GM12872 (cell line): ENCODE measurements around the gene CLEC20A.

Experiments
- CTCF ChIP-seq: IDR thresholded peaks from 3 replicates; pipeline ENCODE4 v1.5.1; 2011; ENCODE audit warnings: low read depth, mild to moderate bottlenecking, low read length, moderate library complexity; ENCODE audit not compliant: insufficient read depth

CLEC20A gene

GRCh38 chr1:178512566-178513277, 16.0 kb upstream of the CLEC20A start, which contains the start of gene TEX35:
TSS of gene TEX35 (plus strand) at chr1:178513109. CDS start at chr1:178513189, 80 bp downstream.
- no peak for TF ChIP-seq CTCF

- no peak for TF ChIP-seq CTCF
These were observed 13.4 kb upstream of the CLEC20A start for GRCh38 chr1:178510155-178510554.

DNA sequence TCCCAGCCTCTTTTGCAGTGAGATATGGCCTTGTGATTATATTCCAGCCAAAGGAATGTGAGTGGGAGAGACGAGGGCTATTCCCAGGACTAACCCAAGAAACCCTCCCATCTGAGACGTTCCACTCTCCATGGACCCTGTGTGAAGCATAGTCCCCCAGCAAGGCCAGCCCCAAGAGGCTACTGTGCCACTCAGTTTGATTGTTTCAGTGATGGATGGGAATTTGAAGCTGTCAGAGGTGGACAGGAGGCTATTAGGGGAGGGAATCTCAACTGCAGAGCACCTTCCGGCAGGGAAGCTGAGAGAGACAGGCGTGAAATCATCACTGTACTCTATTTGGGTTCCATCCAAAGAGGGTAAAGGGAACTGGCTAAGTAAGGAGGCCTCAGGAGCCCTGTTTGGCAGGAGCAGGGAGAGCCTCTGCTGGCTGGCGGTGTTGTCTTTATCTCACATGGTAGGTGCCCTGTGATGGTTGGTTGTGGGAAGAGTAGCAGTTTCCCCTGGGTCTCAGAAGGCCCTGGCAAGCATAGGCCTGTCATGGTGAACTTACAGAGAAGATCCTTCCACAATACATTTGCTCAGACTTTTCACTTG, 12.7 kb upstream of the CLEC20A start:
- no peak for TF ChIP-seq CTCF

DNA sequence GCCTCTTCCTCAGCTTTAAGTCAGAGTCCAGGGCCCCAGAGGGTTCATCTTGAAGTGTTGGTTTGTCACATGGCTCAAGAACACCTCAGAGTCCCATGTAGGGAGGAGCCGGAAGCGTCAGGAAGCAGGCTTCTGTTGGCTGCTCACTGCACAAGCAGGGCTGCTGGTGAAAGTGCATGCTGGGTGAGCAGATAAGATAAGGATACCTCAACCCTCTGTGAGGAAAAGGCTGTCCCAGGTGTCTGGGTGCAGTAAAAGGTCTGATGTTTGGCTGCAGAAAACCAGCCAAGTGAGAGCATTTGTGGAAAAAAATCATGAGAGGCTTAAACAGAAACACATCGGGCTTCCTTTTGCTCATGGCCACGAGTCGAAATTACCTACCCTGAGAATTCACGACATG, 9.9 kb upstream of the CLEC20A start:
- TF ChIP-seq CTCF = no peak

DNA sequence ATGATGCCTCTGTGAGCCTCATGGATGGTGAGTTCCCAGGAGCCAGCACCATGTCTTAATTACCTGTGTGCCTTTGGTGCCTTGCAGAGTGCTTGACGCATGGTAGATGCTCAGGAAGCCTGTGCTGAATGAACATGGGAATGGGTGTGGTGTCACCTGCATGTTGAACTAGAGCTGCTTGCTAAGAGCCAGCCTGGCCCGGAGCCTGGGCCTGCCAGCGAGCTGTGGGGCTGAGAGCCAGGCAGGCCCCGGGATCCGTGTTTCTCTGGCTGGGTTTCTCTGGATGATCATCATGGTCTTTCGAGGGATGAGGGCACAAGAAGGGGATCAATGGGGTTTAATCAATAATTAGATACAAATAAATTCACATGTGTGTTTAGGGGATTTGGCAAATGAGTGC, 9.4 kb upstream of the CLEC20A start:
- TF ChIP-seq CTCF = no peak

DNA sequence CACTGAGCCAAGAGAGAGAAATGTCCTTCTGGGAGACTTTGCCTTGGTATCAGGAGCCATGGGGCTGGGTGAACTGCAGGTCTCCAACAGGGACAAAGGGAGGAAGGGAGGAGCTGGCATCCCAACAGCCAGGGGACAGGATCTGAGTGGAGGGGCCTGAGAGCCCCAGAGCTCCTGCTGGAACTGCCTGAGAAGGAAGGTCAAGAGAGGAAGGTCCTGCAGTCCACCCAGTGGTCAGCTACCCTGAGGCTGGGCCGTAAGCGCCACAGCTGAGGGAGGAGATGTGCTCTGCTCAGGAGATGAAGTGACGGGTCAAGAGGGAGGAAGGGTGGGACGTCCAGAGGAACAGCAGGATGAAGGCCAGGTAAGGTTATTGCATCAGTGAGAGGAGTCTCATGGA, 7.5 kb upstream of the CLEC20A start:
- TF ChIP-seq CTCF = no peak

- no peak for TF ChIP-seq CTCF
These were observed 7.1 kb upstream of the CLEC20A start for GRCh38 chr1:178503849-178504248.
